HG02870 (cell line): Measurements from ENCODE around the gene VPS4A.

Source experiments
- ATAC-seq: cut with Tn5 transposase; IDR thresholded peaks from one replicate; pipeline ENCODE4 v1.9.1; 2021; ENCODE audit warnings: mild to moderate bottlenecking, moderate library complexity; ENCODE audit not compliant: unreplicated experiment

VPS4A gene

DNA sequence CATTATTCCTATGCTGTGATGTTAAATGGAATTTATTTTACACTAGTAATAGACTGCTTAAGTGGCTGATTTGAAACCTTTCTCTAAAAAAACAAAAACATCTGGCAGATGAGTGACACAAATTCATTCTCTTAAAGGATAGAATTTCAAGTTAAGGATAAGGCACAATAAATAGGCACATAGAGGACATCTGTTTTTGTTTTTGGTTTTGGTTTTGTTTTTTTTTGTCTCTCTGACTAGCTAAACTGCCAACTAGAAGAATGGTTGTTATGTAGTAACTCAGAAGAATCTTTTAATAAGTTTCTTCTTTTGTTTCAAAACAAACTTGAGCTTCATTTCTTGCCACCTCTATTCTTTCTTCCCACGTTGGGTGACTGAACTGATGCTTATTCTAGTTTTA is 5.1 kb upstream of the VPS4A start:
- no peak for ATAC-seq

- no peak for ATAC-seq
These were observed 4.1 kb upstream of the VPS4A start for GRCh38 chr16:69307091-69307490.

GRCh38 chr16:69307856-69308255 is 3.3 kb upstream of the VPS4A start:
- ATAC-seq = no peak

DNA sequence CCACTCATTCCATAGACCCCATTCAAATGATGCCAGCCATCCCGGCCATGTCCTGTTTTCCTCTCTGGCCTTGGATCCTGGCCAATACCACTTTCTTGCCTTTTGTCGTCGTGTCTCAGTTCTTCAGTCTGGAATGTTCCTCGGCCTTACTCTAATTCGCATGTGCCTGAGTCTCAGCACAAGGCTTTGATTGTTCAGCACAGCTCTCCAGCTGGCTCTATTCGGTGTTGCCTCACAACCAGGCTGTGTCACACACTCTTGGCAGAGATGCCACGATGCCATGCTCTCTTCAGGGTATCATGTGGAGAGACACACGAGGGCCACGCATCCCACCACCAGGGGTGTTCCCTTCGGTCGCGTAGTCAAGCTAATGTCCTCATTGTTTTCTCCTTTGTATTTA is 1.8 kb upstream of the VPS4A start:
- ATAC-seq = no peak

DNA sequence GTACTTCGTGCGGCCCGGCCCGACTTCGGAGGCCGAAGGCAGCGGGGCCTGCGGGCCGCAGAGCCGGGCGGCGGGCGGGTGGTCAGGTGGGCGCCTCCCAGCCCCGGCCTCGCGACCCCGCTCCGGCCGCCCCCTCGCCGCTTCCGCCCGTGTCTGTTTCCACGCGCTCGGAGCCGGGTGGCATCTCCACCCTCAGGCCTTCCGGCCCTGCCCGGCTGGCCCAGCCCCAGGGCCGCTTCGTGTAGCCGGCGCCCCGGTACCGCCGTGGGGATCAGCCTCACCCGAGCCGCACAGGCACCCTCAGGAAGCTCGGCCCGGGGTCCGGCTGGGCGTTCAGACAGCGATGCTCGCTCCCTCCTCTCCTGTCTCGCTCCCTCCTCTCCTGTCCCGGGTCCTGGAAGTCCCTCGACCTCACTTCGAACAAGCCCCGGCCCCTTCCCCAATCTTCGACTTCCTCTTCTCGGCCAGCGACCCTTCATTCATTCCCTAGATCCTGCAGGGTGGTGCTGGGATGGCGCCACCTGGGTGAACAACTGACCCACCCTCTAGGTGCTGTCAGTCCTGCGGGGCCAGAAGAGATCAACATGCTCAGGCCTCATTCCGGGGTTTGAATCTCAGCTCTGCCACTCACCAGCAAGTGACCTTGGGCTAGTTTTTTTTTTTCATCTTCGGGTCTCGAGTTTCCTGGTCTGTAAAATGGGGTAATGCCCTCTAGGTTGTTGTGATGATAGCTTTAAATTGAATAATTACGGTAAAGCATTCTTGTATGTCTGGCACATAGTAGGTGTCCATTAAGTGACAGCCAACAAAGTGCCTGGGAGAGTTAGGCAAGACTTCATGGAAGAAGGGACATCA is 610 bp downstream of the VPS4A start:
- ATAC-seq = peak; percentile 46

GRCh38 chr16:69313469-69313868 is 2.3 kb downstream of the VPS4A start:
- ATAC-seq = no peak

GRCh38 chr16:69314534-69314933 is 3.4 kb downstream of the VPS4A start:
- no peak for ATAC-seq

DNA sequence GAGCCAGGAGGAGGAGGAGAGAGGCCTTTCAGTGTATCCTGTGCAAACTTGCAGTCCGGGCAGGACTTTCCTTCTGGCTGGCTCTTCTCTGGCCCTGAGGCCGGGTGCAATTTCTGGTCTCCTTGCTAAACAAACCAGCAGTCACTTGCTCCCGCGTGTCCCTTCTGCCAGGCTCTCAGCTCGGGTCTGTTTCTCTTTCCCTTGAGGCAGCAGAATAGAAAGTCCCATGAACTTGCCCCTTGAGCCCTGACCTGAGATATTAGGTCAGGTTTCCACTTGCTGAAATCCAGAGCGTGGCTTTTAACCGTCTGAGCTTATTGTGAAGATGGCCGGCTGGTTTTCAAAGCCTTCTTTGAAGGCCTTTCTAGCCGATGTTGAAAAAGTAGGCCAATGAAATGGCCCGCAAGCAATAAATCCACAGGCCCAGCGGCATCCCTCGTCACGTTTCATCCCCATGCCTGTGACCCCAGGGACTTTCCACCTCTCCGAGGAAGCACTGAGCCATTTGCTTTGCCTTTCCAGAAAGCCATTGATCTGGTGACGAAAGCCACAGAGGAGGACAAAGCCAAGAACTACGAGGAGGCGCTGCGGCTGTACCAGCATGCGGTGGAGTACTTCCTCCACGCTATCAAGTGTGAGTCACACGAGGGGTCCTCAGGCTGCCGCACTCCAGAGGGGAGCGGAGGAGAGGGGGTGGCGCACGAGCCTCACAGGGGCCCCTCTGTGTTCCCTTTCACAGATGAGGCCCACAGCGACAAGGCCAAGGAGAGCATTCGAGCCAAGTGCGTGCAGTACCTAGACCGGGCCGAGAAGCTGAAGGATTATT is 4.5 kb downstream of the VPS4A start:
- ATAC-seq = no peak

GRCh38 chr16:69316595-69317034 is 5.5 kb downstream of the VPS4A start:
- no peak for ATAC-seq

DNA sequence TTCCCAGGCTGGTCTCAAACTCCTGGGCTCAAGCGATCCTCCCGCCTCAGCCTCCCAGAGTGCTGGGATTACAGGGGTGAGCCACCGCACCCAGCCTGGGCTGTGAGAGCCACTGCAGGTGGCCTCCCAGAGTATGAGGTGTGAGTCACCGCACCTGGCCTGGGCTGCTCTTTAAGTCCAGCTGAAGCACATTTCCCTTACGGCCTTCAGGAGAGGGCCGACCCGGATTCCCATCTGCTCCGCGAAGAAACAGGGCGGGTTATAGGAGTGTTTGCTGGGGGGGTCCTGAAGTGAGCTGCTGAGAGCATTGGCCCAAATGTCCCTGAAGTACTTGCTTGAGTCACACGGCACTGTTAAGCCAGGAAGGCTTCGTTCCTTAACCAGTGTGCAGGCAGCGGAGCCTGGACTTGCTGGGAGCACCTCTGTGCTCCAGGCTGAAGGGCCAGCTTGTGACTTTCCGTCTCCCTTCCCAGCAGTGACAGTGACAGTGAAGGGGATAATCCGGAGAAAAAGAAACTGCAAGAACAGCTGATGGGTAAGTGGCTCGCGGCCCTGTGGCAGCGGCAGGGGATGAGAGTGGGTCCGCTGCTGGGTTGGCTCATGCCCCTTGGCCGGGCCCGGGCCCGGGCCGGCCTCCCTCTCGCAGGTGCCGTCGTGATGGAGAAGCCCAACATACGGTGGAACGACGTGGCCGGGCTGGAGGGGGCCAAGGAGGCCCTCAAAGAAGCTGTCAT is 7.2 kb downstream of the VPS4A start:
- ATAC-seq = no peak

- ATAC-seq = no peak
These were observed 7.8 kb downstream of the VPS4A start for GRCh38 chr16:69318911-69319289.

- ATAC-seq = no peak
These were observed 8.2 kb downstream of the VPS4A start for GRCh38 chr16:69319381-69319780.

DNA sequence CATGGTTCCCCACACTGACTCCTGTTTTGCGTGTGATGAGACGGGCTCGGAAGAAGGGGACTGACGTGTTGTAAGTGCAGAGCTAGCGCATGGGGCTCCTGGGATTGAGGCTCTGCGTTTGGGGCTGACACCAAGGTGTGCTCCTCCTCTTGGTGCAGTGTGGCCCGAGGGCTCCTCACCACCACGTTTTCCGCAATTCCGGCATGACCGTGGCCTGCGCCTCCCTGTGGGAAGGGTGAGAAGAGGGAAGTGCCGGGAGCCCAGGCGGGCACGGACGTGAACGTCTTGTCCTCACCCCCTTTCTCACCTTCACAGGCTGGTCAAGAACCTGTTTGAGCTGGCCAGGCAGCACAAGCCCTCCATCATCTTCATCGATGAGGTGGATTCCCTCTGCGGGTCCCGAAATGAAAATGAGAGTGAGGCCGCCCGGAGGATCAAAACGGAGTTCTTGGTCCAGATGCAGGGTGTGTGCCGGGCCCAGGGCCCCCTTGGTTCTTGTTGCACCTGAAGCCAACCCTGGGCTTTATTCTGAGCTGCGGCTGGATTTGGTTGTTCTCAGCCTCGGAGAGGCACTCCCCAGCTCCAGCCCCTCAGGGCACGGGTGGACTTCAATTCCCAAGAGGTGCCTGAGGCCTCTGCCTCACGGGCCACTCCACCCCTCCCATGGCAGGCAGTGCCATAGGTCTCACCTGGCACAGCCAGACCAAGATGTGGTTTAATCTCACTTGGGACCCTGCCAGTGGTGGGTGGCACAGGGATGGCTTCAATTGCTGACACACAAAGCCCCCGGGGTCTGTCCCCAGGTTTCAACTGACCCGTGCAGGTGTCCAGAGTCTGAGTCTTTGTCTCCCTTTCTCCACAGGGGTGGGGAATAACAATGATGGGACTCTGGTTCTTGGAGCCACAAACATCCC is 8.9 kb downstream of the VPS4A start:
- ATAC-seq = no peak

DNA sequence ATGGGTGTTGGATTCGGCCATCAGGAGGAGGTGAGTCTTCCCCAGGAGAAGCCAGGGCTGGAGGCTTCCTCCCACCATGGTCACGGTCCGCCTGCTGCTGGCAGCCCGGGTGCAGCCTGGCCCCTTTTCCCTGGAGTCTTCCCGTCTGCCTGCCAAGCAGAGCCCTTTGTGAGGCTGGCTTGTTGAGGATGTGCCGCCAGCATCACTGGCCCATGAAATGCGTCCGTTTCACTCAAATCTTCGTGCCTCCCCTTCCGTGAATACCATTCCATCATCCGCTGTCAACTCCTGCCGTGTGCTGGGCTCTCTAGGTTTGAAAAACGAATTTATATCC is 9.6 kb downstream of the VPS4A start:
- ATAC-seq = no peak

DNA sequence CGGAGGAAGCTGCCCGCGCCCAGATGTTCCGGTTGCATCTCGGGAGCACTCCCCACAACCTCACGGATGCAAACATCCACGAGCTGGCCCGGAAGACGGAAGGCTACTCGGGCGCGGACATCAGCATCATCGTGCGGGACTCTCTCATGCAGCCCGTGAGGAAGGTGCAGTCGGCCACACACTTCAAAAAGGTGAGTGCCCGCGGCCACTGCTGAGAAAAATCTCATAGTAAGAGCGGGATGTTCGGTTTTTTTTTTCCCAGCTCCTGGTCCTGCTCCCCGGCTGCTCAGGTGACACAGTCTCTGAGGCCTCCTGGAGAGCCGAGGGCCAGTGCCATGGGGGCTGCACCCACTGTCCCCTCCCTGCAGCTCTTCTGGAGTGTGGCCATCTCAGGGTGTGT is 9.9 kb downstream of the VPS4A start:
- no peak for ATAC-seq

- ATAC-seq = no peak
These were observed 11.2 kb downstream of the VPS4A start for GRCh38 chr16:69322343-69322742.

DNA sequence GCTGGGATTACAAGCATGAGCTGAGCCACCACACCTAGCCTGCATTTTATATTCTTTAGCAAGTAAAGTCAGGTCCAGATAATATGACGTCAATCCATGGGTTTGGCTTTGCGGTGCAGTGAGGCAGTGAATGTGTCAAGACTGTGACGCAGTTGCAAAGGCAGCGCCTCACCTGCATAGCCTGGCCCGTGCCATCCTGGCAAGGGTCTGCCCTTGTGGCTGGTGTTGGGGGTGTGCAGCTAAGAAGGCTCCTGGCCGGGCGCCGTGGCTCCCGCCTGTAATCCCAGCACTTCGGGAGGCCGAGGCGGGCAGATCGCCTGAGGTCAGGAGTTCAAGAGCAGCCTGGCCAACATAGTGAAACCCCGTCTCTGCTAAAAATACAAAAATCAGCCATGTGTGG is 12.3 kb downstream of the VPS4A start:
- no peak for ATAC-seq

DNA sequence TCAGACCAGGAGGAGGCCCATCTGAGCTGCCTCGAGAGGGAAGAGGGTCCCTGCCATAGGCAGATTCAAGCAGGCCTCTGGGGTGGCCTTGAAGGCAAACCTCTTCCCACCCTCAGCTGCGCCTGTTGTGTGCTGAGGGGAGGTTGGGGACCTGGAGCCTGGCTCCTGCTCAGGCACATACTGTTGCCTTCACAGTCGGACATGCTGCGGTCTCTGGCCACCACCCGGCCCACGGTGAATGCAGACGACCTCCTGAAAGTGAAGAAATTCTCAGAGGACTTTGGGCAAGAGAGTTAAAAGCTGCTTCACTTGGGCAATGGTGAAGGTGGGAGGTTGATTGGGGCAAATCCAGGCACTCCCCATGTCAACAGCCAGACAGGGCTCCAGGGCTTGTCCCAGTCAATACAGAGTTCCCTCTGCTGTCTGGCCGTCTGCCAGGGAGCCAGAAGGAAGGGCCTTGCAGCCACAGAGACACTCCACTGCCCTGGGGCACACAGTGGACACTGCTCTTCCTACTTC is 12.9 kb downstream of the VPS4A start:
- no peak for ATAC-seq

DNA sequence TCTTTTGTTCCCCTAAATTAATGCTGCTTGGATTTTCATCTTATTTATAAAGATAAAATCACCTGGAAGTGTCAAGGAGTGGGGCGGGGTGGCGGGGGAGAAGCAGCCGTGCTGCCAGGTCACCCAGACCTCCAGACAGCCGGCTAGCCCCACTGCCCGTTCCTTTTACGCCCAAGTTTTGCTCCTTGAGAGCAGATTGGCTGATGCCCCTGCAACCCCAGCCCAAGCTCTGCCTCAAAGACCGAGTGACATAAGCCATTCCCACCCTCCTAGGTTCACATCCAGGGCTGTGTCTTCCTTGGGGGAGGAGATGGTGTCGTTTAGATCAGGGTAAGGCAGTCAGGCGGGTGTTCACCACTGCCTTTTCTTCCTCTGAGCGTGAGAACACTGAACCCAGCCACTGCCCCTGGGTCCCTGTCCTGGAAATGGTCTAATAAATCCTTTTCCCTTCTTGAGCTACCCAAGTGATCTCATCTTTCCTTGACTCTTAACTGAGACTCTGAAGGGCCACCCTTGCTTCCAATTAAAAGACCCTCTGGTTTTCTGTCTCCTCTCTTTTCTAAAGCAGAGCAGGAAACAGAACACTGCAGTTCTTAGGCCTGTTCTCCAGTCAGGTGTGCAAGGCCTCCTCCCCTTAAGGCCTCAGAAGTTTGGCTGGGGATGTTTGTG is 13.6 kb downstream of the VPS4A start:
- ATAC-seq = no peak

DNA sequence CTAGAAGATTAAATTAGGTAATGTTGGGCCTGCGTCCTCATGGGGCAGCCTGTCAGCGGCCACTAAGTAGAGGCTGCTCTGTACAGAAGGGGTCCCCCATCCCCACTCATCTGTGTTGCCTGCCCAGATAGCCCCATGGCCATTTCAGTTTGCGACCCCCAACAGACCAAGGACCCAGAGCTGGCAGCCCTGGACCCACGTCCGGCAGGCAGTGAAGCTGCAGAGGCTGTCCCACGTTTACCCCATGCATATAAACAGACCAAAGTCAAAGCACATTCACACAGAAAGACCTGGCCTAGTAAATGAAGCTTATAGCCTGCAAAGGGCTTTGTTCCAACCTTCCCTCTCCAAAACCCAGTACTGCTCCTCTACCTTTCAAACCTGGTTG is 14.6 kb downstream of the VPS4A start:
- ATAC-seq = no peak
